ENCODE results near the gene ATXN3. TPM values are rescaled to one million over a fixed set of nuclear protein-coding genes. Genes with fewer than 3 reads are reported as not detected.

The ATXN3 gene
- total RNA-seq, 4 donors from 2014 or later, result 6.4 to 18.9 (median 8.5) TPM

GRCh38 chr14:92037989-92038388 is 68.4 kb downstream of the ATXN3 start:
- no peak for DNase-seq
- ATAC-seq, result no peak
- peaks cover 0 to 2% of the 10 kb centered on the region in 2 donors for H3K36me3 ChIP-seq
- peak overlapping the region; percentile 84 to 99 (median 94) for H3K4me3 ChIP-seq
- intact Hi-C loops (cut with DNase I; ENCODE audit: low total_unique reads) (loop anchor here (5.0 kb wide), 3 partner anchors 46 to 526 kb away; partner anchors contain the start of genes CPSF2, NDUFB1 and PPP4R3A), in situ Hi-C loops (cut with MboI; ENCODE audit: low sequenced_read_pairs in 4 of 4) (loop anchor here in 1 of 4 donors (5.0 to 25.0 kb wide), 2 partner anchors 69 to 526 kb away; partner anchors contain the start of genes ATXN3 and PPP4R3A)
- H3K27ac ChIP-seq, result peak overlapping the region in 3 of 4 donors; percentile 96 to 100 (median 97)
- no peaks in the 10 kb centered on the region for H3K9me3 ChIP-seq
- peaks cover 38 to 42% of the 10 kb centered on the region in 2 donors for H3K4me1 ChIP-seq
- TF ChIP-seq POLR2A (IDR thresholded peaks at IDR 0.05), result no peak
- no peak for TF ChIP-seq CTCF (IDR thresholded peaks at IDR 0.05 in 4 of 5, conservative IDR thresholded peaks at IDR 0.05 in 1 of 5)
- no peaks in the 10 kb centered on the region for H3K27me3 ChIP-seq

- in situ Hi-C loops (cut with MboI; ENCODE audit: low sequenced_read_pairs in 4 of 4) (loop anchor here in 1 of 4 donors (5.0 to 25.0 kb wide), 2 partner anchors 71 to 524 kb away; partner anchors contain the start of genes ATXN3 and PPP4R3A), intact Hi-C loops (cut with DNase I; ENCODE audit: low total_unique reads) (loop anchor here (5.0 kb wide), 3 partner anchors 44 to 524 kb away; partner anchors contain the start of genes CPSF2, NDUFB1 and PPP4R3A)
- DNase-seq, result no peak
Measured at GRCh38 chr14:92035890-92036289, 70.5 kb downstream of the ATXN3 start.

GRCh38 chr14:92033906-92034687 is 72.3 kb downstream of the ATXN3 start:
- intact Hi-C loops (cut with DNase I; ENCODE audit: low total_unique reads) (no loop called here), in situ Hi-C loops (cut with MboI; ENCODE audit: low sequenced_read_pairs in 4 of 4) (loop anchor here in 1 of 4 donors (25.0 kb wide), 1 partner anchor 522 kb away; the partner anchor contains the start of gene PPP4R3A)
- Histone ChIP-seq H3K36me3 (peaks cover 0 to 30% of the 10 kb centered on the region in 2 donors), H3K4me3 (no peak overlapping the region), H3K9me3 (no peaks in the 10 kb centered on the region), H3K27ac (no peak overlapping the region), H3K27me3 (no peaks in the 10 kb centered on the region), H3K4me1 (peaks cover 30 to 31% of the 10 kb centered on the region in 2 donors)
- ATAC-seq, result no peak
- TF ChIP-seq POLR2A (IDR thresholded peaks at IDR 0.05) (no peak), CTCF (IDR thresholded peaks at IDR 0.05 in 4 of 5, conservative IDR thresholded peaks at IDR 0.05 in 1 of 5) (no peak)
- DNase-seq, result no peak

More at GRCh38 chr14:92035890-92036289, 70.5 kb downstream of the ATXN3 start:
- no peak for ATAC-seq
- TF ChIP-seq CTCF (IDR thresholded peaks at IDR 0.05 in 4 of 5, conservative IDR thresholded peaks at IDR 0.05 in 1 of 5), result no peak
- no peak for TF ChIP-seq POLR2A (IDR thresholded peaks at IDR 0.05)
- H3K27me3 ChIP-seq, result no peaks in the 10 kb centered on the region
- peaks cover 0 to 22% of the 10 kb centered on the region in 2 donors for H3K36me3 ChIP-seq
- peaks cover 32 to 34% of the 10 kb centered on the region in 2 donors for H3K4me1 ChIP-seq
- no peak overlapping the region for H3K4me3 ChIP-seq
- no peak overlapping the region for H3K27ac ChIP-seq
- H3K9me3 ChIP-seq, result no peaks in the 10 kb centered on the region

- Histone ChIP-seq H3K27me3 (no peaks in the 10 kb centered on the region), H3K4me3 (no peak overlapping the region), H3K9me3 (no peaks in the 10 kb centered on the region), H3K27ac (no peak overlapping the region), H3K36me3 (peaks cover 0 to 30% of the 10 kb centered on the region in 2 donors), H3K4me1 (peaks cover 24 to 26% of the 10 kb centered on the region in 2 donors)
- in situ Hi-C loops (cut with MboI; ENCODE audit: low sequenced_read_pairs in 4 of 4), result loop anchor here in 1 of 4 donors (25.0 kb wide), 1 partner anchor 521 kb away; the partner anchor contains the start of gene PPP4R3A
- TF ChIP-seq POLR2A (IDR thresholded peaks at IDR 0.05) (no peak), CTCF (IDR thresholded peaks at IDR 0.05 in 4 of 5, conservative IDR thresholded peaks at IDR 0.05 in 1 of 5) (no peak)
- ATAC-seq (no peak), DNase-seq (no peak)
- intact Hi-C loops (cut with DNase I; ENCODE audit: low total_unique reads), result no loop called here
Measured at GRCh38 chr14:92033433-92033832, 72.9 kb downstream of the ATXN3 start.

Measured in gastrocnemius medialis (tissue), 4 donors.